Measurements from ENCODE around the gene CBL. TPM values are rescaled to one million over a fixed set of nuclear protein-coding genes. Genes with fewer than 3 reads are reported as not detected.

CBL gene
- polyA plus RNA-seq, 3 donors: 7.6 to 24.0 (median 23.1) TPM

GRCh38 chr11:119338965-119339588, 132.9 kb downstream of the CBL start:
- no peak for DNase-seq
- Histone ChIP-seq H3K79me2 (ENCODE audit: insufficient read depth, low read length) (peaks cover 27% of the 10 kb centered on the region), H4K20me1 (ENCODE audit: insufficient read depth, low read length) (peaks cover 12% of the 10 kb centered on the region), H3K9ac (ENCODE audit: insufficient read depth, low read length, poor library complexity, severe bottlenecking) (no peak overlapping the region), H3K9me3 (replicated peaks in 1 of 2; ENCODE audit: control insufficient read depth in 1 of 2, insufficient read depth in 1 of 2, low read length in 2 of 2) (peaks cover 0 to 16% of the 10 kb centered on the region in 2 donors), H3K27ac (ENCODE audit: low read depth in 1 of 2, low read length in 2 of 2) (no peak overlapping the region), H2AFZ (ENCODE audit: insufficient read depth, low read depth, low read length, poor library complexity, severe bottlenecking) (no peak overlapping the region), H3K36me3 (replicated peaks in 1 of 2; ENCODE audit: control insufficient read depth in 1 of 2, insufficient read depth in 2 of 2, low read length in 2 of 2) (peaks cover 0 to 10% of the 10 kb centered on the region in 2 donors), H3K4me3 (replicated peaks in 1 of 3; ENCODE audit: low read depth in 2 of 3, low read length in 3 of 3) (peak overlapping the region in 1 of 3 experiments; percentile 62), H3K4me2 (replicated peaks; ENCODE audit: extremely low read depth, low read length, poor library complexity, severe bottlenecking) (no peak overlapping the region), H3K4me1 (ENCODE audit: control insufficient read depth in 1 of 2, insufficient read depth in 2 of 2, low read length in 2 of 2) (peaks cover 31 to 43% of the 10 kb centered on the region in 2 donors), H3K27me3 (ENCODE audit: control insufficient read depth in 2 of 2, insufficient read depth in 2 of 2, low read length in 2 of 2) (peaks cover 24 to 47% of the 10 kb centered on the region in 2 donors)
- TF ChIP-seq CTCF (IDR thresholded peaks at IDR 0.05): no peak
- Mint-ChIP-seq H3K27me3 (ENCODE audit: low read depth in 3 of 3) (peaks cover 36 to 56% (median 56%) of the 10 kb centered on the region in 3 donors), H3K4me1 (peaks cover 37% of the 10 kb centered on the region), H3K9me3 (peaks cover 0 to 11% (median 7%) of the 10 kb centered on the region in 7 donors), H3K36me3 (peaks cover 22% of the 10 kb centered on the region in 2 donors), H3K27ac (no peak overlapping the region), H3K4me3 (peak overlapping the region in 1 of 2 donors; percentile 85)
- 79% methylated on average over 8 of the region's 11 CpGs for WGBS (ENCODE audit: insufficient coverage)
- intact Hi-C loops (cut with micrococcal nuclease): no loop called here

- peak overlapping the region in 1 of 2 donors; percentile 85 for H3K4me3 Mint-ChIP-seq
- Histone ChIP-seq H3K4me2 (replicated peaks; ENCODE audit: extremely low read depth, low read length, poor library complexity, severe bottlenecking) (peak overlapping the region; percentile 67), H3K27ac (ENCODE audit: low read depth in 1 of 2, low read length in 2 of 2) (no peak overlapping the region), H3K9me3 (replicated peaks in 1 of 2; ENCODE audit: control insufficient read depth in 1 of 2, insufficient read depth in 1 of 2, low read length in 2 of 2) (peaks cover 0 to 16% of the 10 kb centered on the region in 2 donors), H3K36me3 (replicated peaks in 1 of 2; ENCODE audit: control insufficient read depth in 1 of 2, insufficient read depth in 2 of 2, low read length in 2 of 2) (peaks cover 0 to 10% of the 10 kb centered on the region in 2 donors), H4K20me1 (ENCODE audit: insufficient read depth, low read length) (peaks cover 12% of the 10 kb centered on the region), H3K9ac (ENCODE audit: insufficient read depth, low read length, poor library complexity, severe bottlenecking) (peak overlapping the region; percentile 32), H3K79me2 (ENCODE audit: insufficient read depth, low read length) (peaks cover 24% of the 10 kb centered on the region), H3K27me3 (ENCODE audit: control insufficient read depth in 2 of 2, insufficient read depth in 2 of 2, low read length in 2 of 2) (peaks cover 24 to 48% of the 10 kb centered on the region in 2 donors), H3K4me3 (replicated peaks in 1 of 3; ENCODE audit: low read depth in 2 of 3, low read length in 3 of 3) (peak overlapping the region in 1 of 3 experiments; percentile 62), H3K4me1 (ENCODE audit: control insufficient read depth in 1 of 2, insufficient read depth in 2 of 2, low read length in 2 of 2) (peaks cover 28 to 41% of the 10 kb centered on the region in 2 donors), H2AFZ (ENCODE audit: insufficient read depth, low read depth, low read length, poor library complexity, severe bottlenecking) (peak overlapping the region; percentile 68)
- intact Hi-C loops (cut with micrococcal nuclease): no loop called here
- peak in 2 of 3 donors; percentile 30 to 50 for DNase-seq
- H3K4me1 Mint-ChIP-seq: peaks cover 36% of the 10 kb centered on the region
- H3K9me3 Mint-ChIP-seq: peaks cover 0 to 11% (median 7%) of the 10 kb centered on the region in 7 donors
- H3K27ac Mint-ChIP-seq: no peak overlapping the region
- H3K36me3 Mint-ChIP-seq: peaks cover 22% of the 10 kb centered on the region in 2 donors
- H3K27me3 Mint-ChIP-seq (ENCODE audit: low read depth in 3 of 3): peaks cover 36 to 60% (median 58%) of the 10 kb centered on the region in 3 donors
- TF ChIP-seq CTCF (IDR thresholded peaks at IDR 0.05): peak; percentile 90
- 11% methylated on average over 86 of the region's 86 CpGs for WGBS (ENCODE audit: insufficient coverage)
Measured at GRCh38 chr11:119339589-119340334, 133.6 kb downstream of the CBL start.

All from CD14-positive monocyte (primary cell).